ENCODE measurements around the gene IL20.

IL20 gene

GRCh38 chr1:206867239-206867638 lies 1.8 kb downstream of the IL20 start:
- no peak overlapping the region for H3K4me3 ChIP-seq (ENCODE audit: low read depth, low read length)

DNA sequence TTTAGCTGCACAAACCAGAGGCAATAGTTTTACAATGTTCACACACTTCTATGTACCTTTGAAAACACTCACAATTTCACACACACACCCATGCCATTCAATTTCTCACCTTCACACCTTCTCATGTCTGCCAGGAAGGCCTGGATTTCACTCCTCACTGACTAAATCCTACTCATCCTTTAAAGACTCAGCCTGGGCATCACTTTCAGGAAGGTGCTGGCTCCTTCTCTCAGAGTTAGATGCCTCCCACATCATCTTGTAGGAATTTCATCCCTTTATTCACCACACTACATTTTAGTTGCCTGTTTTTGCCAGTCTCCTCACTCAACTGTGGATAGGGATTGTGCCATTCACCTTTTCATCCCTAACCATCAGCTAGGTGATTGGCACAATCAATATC lies 2.3 kb downstream of the IL20 start:
- in situ Hi-C loops (cut with HindIII; ENCODE audit: low sequenced_read_pairs), result no loop called here
- no peak for DNase-seq (ENCODE audit: low read depth, low spot score)
- no peak overlapping the region for H3K4me3 ChIP-seq (ENCODE audit: low read depth, low read length)
- TF ChIP-seq CTCF (IDR thresholded peaks at IDR 0.05; ENCODE audit: low read depth, low read length), result no peak

More at GRCh38 chr1:206867239-206867638, 1.8 kb downstream of the IL20 start:
- no peak for DNase-seq (ENCODE audit: low read depth, low spot score)
- in situ Hi-C loops (cut with HindIII; ENCODE audit: low sequenced_read_pairs), result no loop called here
- TF ChIP-seq CTCF (IDR thresholded peaks at IDR 0.05; ENCODE audit: low read depth, low read length), result no peak

DNA sequence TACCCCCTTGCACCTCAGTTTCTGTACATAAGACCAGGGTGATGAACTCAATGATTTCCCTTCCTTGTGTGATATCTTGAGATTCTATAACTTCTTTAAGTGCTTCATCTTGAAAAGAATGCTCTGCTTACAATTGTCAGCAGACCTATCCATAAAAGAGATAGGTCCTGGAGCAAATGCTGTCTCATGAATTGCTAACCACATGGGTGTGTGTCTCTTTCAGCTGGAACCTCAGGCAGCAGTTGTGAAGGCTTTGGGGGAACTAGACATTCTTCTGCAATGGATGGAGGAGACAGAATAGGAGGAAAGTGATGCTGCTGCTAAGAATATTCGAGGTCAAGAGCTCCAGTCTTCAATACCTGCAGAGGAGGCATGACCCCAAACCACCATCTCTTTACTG lies 2.8 kb downstream of the IL20 start:
- no peak for DNase-seq (ENCODE audit: low read depth, low spot score)
- no peak overlapping the region for H3K4me3 ChIP-seq (ENCODE audit: low read depth, low read length)
- in situ Hi-C loops (cut with HindIII; ENCODE audit: low sequenced_read_pairs), result no loop called here
- no peak for TF ChIP-seq CTCF (IDR thresholded peaks at IDR 0.05; ENCODE audit: low read depth, low read length)

DNA sequence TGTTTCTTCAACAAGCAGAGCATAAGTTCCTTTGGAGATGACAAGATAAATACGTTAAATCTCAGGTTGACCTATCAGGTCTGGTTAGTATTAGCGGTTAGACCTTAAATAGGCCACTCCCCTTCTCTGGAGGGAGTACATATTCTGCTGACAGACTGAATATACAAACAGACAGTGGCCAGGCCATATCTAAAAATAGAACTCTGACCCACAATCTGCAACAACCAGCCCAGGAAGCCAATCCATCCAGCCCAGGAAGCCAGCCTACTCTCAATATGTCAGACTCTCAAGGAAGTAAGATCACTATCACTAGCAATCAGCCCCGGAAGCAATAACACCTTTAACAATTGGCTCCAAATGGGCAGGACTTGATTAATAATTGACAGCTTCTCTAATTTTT lies 6.7 kb downstream of the IL20 start:
- TF ChIP-seq CTCF (IDR thresholded peaks at IDR 0.05; ENCODE audit: low read depth, low read length), result no peak
- DNase-seq (ENCODE audit: low read depth, low spot score), result no peak
- no peak overlapping the region for H3K4me3 ChIP-seq (ENCODE audit: low read depth, low read length)
- in situ Hi-C loops (cut with HindIII; ENCODE audit: low sequenced_read_pairs), result no loop called here

DNA sequence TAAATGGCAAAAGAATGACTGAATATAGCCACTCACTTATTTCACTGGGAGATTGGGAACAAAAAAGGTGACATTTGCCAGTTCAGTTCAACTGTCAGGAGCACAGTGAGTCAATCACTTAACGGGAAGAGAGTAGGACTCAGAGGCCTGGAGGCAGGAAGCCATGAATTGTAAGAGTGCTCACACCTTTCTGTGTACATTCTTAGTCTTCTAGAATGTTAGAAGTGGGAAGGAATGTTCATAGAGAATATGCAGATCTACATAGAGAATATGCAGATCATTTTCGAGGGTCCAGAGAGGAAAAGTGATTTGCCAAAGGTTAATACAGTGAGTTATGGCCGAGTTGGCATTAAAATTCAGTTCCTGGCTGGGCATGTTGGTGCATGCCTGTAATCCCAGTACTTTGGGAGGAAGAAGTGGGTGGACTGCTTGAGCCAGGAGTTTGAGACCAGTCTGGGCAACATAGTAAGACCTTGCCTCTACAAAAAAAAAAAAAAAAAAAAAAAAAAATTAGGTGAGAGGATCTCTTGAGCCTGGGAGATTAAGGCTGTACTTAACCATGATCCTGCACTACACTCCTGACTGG lies 8.3 kb downstream of the IL20 start:
- no peak overlapping the region for H3K4me3 ChIP-seq (ENCODE audit: low read depth, low read length)
- no peak for DNase-seq (ENCODE audit: low read depth, low spot score)
- TF ChIP-seq CTCF (IDR thresholded peaks at IDR 0.05; ENCODE audit: low read depth, low read length), result no peak
- in situ Hi-C loops (cut with HindIII; ENCODE audit: low sequenced_read_pairs), result no loop called here

DNA sequence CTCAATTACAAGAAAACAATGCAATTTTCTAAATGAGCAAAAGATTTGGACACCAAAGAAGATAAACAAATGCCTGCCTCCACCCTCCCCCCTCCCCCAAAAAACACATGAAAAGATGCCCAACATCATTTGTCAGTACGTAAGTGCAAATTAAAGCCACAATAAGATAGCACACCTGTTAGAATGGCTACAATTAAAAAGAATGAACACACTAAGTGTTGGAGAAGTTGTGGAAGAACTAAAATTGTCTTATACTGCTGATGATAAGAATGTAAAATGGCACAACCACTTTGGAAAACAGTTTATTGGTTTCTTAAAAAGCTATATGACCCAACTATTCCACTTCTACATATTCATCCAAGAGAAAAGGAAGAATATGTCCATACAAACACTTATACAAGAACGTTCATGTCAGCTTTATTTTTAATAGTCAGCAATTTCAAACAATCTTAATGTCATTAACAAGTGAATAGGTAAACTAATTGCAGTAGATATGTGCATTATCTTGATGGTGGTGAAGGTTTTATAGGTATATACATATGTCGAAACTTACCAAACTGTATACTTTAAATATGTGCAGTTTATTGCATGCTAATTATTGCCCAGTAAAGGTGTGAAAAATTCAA lies 10.4 kb downstream of the IL20 start:
- DNase-seq (ENCODE audit: low read depth, low spot score), result no peak
- TF ChIP-seq CTCF (IDR thresholded peaks at IDR 0.05; ENCODE audit: low read depth, low read length), result no peak
- in situ Hi-C loops (cut with HindIII; ENCODE audit: low sequenced_read_pairs), result no loop called here
- no peak overlapping the region for H3K4me3 ChIP-seq (ENCODE audit: low read depth, low read length)

Measured in astrocyte of the spinal cord (primary cell).